ENCODE measurements around the gene FBXO31.
"Not testable (repeated sequence)": the region's sequence is repeated elsewhere in the genome, so short reads cannot be mapped to it uniquely, and the experiment has no call there.

FBXO31 gene

GRCh38 chr16:87390641-87391323 lies 7.2 kb upstream of the FBXO31 start:
- H3K4me3 ChIP-seq (replicated peaks; ENCODE audit: insufficient read depth, low read length): no peak overlapping the region
- TF ChIP-seq GABPA (IDR thresholded peaks at IDR 0.05; ENCODE audit: low read depth) (no peak), SPI1 (IDR thresholded peaks at IDR 0.05; ENCODE audit: borderline replicate concordance, low read depth) (no peak), POLR2AphosphoS5 (IDR thresholded peaks at IDR 0.05; ENCODE audit: low read depth) (no peak), REST (IDR thresholded peaks at IDR 0.05; ENCODE audit: insufficient replicate concordance, low read depth) (no peak)
- TF ChIP-seq, protein P1, sequence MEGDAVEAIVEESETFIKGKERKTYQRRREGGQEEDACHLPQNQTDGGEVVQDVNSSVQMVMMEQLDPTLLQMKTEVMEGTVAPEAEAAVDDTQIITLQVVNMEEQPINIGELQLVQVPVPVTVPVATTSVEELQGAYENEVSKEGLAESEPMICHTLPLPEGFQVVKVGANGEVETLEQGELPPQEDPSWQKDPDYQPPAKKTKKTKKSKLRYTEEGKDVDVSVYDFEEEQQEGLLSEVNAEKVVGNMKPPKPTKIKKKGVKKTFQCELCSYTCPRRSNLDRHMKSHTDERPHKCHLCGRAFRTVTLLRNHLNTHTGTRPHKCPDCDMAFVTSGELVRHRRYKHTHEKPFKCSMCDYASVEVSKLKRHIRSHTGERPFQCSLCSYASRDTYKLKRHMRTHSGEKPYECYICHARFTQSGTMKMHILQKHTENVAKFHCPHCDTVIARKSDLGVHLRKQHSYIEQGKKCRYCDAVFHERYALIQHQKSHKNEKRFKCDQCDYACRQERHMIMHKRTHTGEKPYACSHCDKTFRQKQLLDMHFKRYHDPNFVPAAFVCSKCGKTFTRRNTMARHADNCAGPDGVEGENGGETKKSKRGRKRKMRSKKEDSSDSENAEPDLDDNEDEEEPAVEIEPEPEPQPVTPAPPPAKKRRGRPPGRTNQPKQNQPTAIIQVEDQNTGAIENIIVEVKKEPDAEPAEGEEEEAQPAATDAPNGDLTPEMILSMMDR (IDR thresholded peaks at IDR 0.05; ENCODE audit: insufficient read depth, low read length): no peak
- no peaks in the 10 kb centered on the region for H3K27me3 ChIP-seq (ENCODE audit: insufficient read depth, poor library complexity, severe bottlenecking)
- DNase-seq (ENCODE audit: low read depth in 1 of 2, low spot score in 1 of 2): no peak
- H3K27ac ChIP-seq (replicated peaks): peak overlapping the region; percentile 87

DNA sequence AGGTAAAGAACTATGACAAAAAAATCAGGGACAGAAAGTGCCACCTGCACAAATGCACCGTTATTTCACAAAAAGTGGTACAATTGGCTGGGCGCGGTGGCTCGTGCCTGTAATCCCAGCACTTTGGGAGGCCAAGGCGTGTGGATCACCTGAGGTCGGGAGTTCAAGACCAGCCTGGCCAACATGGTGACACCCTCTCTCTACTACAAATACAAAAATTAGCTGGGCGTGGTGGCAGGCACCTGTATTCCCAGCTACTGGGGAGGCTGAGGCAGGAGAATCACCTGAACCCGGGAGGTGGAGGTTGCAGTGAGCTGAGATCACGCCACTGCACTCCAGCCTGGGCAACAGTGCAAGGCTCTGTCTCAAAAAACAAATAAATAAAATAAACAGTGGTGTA lies 6.3 kb upstream of the FBXO31 start:
- H3K4me3 ChIP-seq (replicated peaks; ENCODE audit: insufficient read depth, low read length); H3K27me3 ChIP-seq (ENCODE audit: insufficient read depth, poor library complexity, severe bottlenecking); DNase-seq (ENCODE audit: low read depth in 1 of 2, low spot score in 1 of 2); H3K27ac ChIP-seq (replicated peaks): not testable (repeated sequence)

GRCh38 chr16:87389245-87389644 lies 5.7 kb upstream of the FBXO31 start:
- peak overlapping the region; percentile 81 for H3K27ac ChIP-seq (replicated peaks)
- TF ChIP-seq GABPA (IDR thresholded peaks at IDR 0.05; ENCODE audit: low read depth) (no peak), POLR2AphosphoS5 (IDR thresholded peaks at IDR 0.05; ENCODE audit: low read depth) (no peak), REST (IDR thresholded peaks at IDR 0.05; ENCODE audit: insufficient replicate concordance, low read depth) (no peak), SPI1 (IDR thresholded peaks at IDR 0.05; ENCODE audit: borderline replicate concordance, low read depth) (no peak)
- TF ChIP-seq, protein P1 (IDR thresholded peaks at IDR 0.05; ENCODE audit: insufficient read depth, low read length): no peak

GRCh38 chr16:87388818-87389134 lies 5.2 kb upstream of the FBXO31 start:
- TF ChIP-seq, protein P1 (IDR thresholded peaks at IDR 0.05; ENCODE audit: insufficient read depth, low read length): no peak
- TF ChIP-seq POLR2AphosphoS5 (IDR thresholded peaks at IDR 0.05; ENCODE audit: low read depth) (no peak), GABPA (IDR thresholded peaks at IDR 0.05; ENCODE audit: low read depth) (no peak), REST (IDR thresholded peaks at IDR 0.05; ENCODE audit: insufficient replicate concordance, low read depth) (no peak), SPI1 (IDR thresholded peaks at IDR 0.05; ENCODE audit: borderline replicate concordance, low read depth) (no peak)
- Histone ChIP-seq H3K4me3 (replicated peaks; ENCODE audit: insufficient read depth, low read length) (no peak overlapping the region), H3K27ac (replicated peaks) (peak overlapping the region; percentile 81), H3K27me3 (ENCODE audit: insufficient read depth, poor library complexity, severe bottlenecking) (no peaks in the 10 kb centered on the region)
- no peak for DNase-seq (ENCODE audit: low read depth in 1 of 2, low spot score in 1 of 2)

More at GRCh38 chr16:87389245-87389644, 5.7 kb upstream of the FBXO31 start:
- peak in 1 of 2 experiments; percentile 1 for DNase-seq (ENCODE audit: low read depth in 1 of 2, low spot score in 1 of 2)
- no peaks in the 10 kb centered on the region for H3K27me3 ChIP-seq (ENCODE audit: insufficient read depth, poor library complexity, severe bottlenecking)
- no peak overlapping the region for H3K4me3 ChIP-seq (replicated peaks; ENCODE audit: insufficient read depth, low read length)
